WTC11 (cell line): ENCODE data around the gene S100PBP. TPM values are rescaled to one million over a fixed set of nuclear protein-coding genes. Genes with fewer than 3 reads are reported as not detected.

Experiments
- ATAC-seq: fragments of 200-7000 bp; cut with Tn5 transposase; 2 replicates; pipeline ENCODE4 v1.10.0; 2021; ENCODE audit warnings: mild to moderate bottlenecking, moderate library complexity
- CTCF ChIA-PET: fragments of 300-600 bp; sonication (Branson Sonifier 250); formaldehyde crosslinking; loops from one replicate; lab custom pipeline; 2021; ENCODE audit warnings: antibody characterized with exemption; lab: Charles Lee
- POLR2A ChIA-PET: fragments of 350-600 bp; sonication (Branson Sonifier 250); formaldehyde crosslinking; loops from one replicate; lab custom pipeline; 2021; ENCODE audit warnings: antibody characterized with exemption; lab: Charles Lee
- DNase-seq: peaks from one replicate; pipeline ENCODE4 v3.0.0; 2021; ENCODE audit warnings: low spot score
- H3K27ac Mint-ChIP-seq: 2 replicates; pipeline ENCODE4 v1.8.0; 2021; ENCODE audit warnings: mixed read lengths
- H3K27me3 Mint-ChIP-seq: 2 replicates; pipeline ENCODE4 v1.8.0; 2021; ENCODE audit warnings: low read depth, mild to moderate bottlenecking, moderate library complexity, mixed read lengths
- H3K36me3 Mint-ChIP-seq: 2 replicates; pipeline ENCODE4 v1.8.0; 2021; ENCODE audit warnings: mixed read lengths
- H3K4me1 Mint-ChIP-seq: 2 replicates; pipeline ENCODE4 v1.8.0; 2022; ENCODE audit warnings: mixed read lengths
- H3K4me3 Mint-ChIP-seq: 2 replicates; pipeline ENCODE4 v1.8.0; 2021; ENCODE audit warnings: mild to moderate bottlenecking, moderate library complexity, mixed read lengths
- H3K9me3 Mint-ChIP-seq: 2 replicates; pipeline ENCODE4 v1.8.0; 2021; ENCODE audit warnings: mixed read lengths
- AR ChIP-seq: fragments of 250-450 bp; sonication (Bioruptor Pico); IDR thresholded peaks from 2 replicates; pipeline ENCODE4 v1.9.0; 2021; ENCODE audit warnings: mild to moderate bottlenecking
- CDX4 ChIP-seq: fragments of 250-450 bp; sonication (Bioruptor Pico); IDR thresholded peaks from 2 replicates; pipeline ENCODE4 v1.9.0; 2021; ENCODE audit warnings: moderate library complexity, mild to moderate bottlenecking, inconsistent platforms, borderline replicate concordance
- CREB1 ChIP-seq: sonication (generic); formaldehyde crosslinking; IDR thresholded peaks from 2 replicates; pipeline ENCODE4 v1.8.0; 2023; ENCODE audit warnings: mild to moderate bottlenecking, missing genetic modification reagents
- ERG ChIP-seq: fragments of 250-450 bp; sonication (Bioruptor Pico); IDR thresholded peaks from 2 replicates; pipeline ENCODE4 v1.8.0; 2021; ENCODE audit warnings: mild to moderate bottlenecking
- FOXK1 ChIP-seq: sonication (generic); formaldehyde crosslinking; IDR thresholded peaks from 2 replicates; pipeline ENCODE4 v1.8.0; 2022; ENCODE audit warnings: mild to moderate bottlenecking, moderate library complexity, missing genetic modification reagents
- HMGA2 ChIP-seq: fragments of 250-450 bp; sonication (Bioruptor Pico); IDR thresholded peaks from 2 replicates; pipeline ENCODE4 v1.4.0; 2021; ENCODE audit warnings: mild to moderate bottlenecking, moderate library complexity
- JUN ChIP-seq: sonication (generic); formaldehyde crosslinking; IDR thresholded peaks from 2 replicates; pipeline ENCODE4 v1.8.0; 2023; ENCODE audit warnings: mild to moderate bottlenecking, missing genetic modification reagents
- KAT7 ChIP-seq: sonication (generic); formaldehyde crosslinking; IDR thresholded peaks from 2 replicates; pipeline ENCODE4 v1.8.1; 2023; ENCODE audit warnings: missing genetic modification reagents, mild to moderate bottlenecking, borderline replicate concordance
- MYBL2 ChIP-seq: sonication (generic); formaldehyde crosslinking; IDR thresholded peaks from 2 replicates; pipeline ENCODE4 v1.8.1; 2023; ENCODE audit warnings: mild to moderate bottlenecking, moderate library complexity, missing genetic modification reagents
- NFE2L1 ChIP-seq: sonication (generic); formaldehyde crosslinking; IDR thresholded peaks from 2 replicates; pipeline ENCODE4 v1.8.1; 2023; ENCODE audit warnings: missing genetic modification reagents
- OVOL2 ChIP-seq: fragments of 250-450 bp; sonication (Bioruptor Pico); IDR thresholded peaks from 2 replicates; pipeline ENCODE4 v1.9.0; 2021; ENCODE audit warnings: mild to moderate bottlenecking, borderline replicate concordance
- ZBTB43 ChIP-seq: sonication (generic); formaldehyde crosslinking; IDR thresholded peaks from 2 replicates; pipeline ENCODE4 v1.8.1; 2023; ENCODE audit warnings: mild to moderate bottlenecking, missing genetic modification reagents
- ZNF232 ChIP-seq: sonication (generic); formaldehyde crosslinking; IDR thresholded peaks from 2 replicates; pipeline ENCODE4 v1.8.0; 2022; ENCODE audit warnings: mild to moderate bottlenecking, missing genetic modification reagents
- ZNF671 ChIP-seq: fragments of 250-450 bp; sonication (Bioruptor Pico); IDR thresholded peaks from 2 replicates; pipeline ENCODE4 v1.8.0; 2021; ENCODE audit warnings: mild to moderate bottlenecking
- total RNA-seq: library from RNA; stranded (reverse); gene quantifications from 3 replicates; pipeline ENCODE4 v1.2.3, GENCODE V29; 2021
- TF ChIP-seq, protein P1 (sequence below): sonication (generic); formaldehyde crosslinking; IDR thresholded peaks from 2 replicates; pipeline ENCODE4 v1.8.0; 2022; ENCODE audit warnings: missing genetic modification reagents

The S100PBP gene
- total RNA-seq, 1 experiment from 2014 or later = 62.9 TPM

DNA sequence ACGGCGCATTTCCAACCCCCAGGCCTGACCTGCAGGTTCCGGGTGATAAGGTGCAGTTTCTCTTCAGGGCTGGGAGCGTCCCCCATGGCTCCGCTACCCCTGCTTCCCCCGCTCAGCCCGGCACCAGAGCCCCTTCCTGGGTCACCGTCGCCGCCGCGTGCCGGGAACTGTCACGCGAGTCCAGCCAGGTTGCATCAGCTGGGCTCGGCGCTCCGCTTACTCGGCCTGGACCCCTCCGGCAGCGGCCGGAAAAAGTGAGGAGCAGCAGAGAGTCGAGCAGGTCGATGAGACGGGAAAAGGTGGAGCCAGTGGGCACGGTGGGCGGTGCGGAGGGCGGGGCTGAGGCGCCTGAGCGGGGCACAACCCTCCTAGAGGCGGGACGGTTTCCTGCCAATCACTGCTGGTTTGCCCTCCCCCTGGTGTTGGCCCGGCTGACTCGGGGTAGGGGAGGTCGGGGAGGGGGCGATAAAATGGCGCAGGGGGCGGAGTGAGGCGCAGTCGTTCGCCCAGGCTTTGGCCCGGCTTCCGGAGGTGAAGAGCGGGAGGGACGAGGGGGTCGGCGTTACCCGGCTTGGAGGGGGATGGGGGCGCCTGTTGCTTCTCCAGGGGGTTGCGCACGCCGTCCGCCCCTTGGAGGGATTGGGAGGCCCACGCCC is at the start of gene S100PBP, which contains the start of gene YARS1 (continued):
- TF ChIP-seq FOXK1 (CRISPR knock-in tag) = peak; percentile 84; the same call in 1 of the 2 replicates

DNA sequence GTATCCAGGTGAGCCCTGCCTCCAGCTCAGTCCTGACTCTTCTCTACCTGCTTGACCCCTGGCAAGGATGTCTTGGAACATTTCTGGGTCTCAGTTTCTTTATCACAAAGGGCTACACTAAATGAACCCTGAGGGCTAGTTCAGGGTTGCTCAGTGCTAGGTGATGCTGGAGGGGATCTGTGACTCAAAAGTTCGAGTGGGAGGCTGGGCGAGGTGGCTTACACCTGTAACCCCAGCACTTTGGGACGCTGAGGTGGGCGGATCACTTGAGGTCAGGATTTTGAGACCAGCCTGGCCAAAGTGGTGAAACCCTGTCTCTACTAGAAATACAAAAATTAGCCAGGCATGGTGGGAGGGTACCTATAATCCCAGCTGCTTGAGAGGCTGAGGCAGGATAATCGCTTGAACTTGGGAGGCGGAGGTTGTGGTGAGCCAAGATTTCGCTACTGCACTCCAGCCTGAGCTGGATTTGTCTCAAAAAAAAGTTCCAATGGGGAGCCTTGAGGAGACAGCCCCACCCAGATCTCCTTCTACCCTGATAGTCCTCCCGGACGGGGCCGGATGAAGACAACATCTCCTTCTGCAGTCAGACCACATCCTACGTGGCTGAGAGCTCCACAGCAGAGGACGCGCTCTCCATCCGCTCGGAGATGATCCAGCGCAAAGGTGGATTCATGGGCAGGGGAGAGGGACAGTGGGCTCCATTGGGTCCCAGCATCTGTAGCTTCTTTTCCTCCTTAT is 49.2 kb upstream of the S100PBP start:
- H3K36me3 Mint-ChIP-seq = peaks cover 28% of the 10 kb centered on the region
- H3K4me3 Mint-ChIP-seq = no peak overlapping the region
- ChIA-PET POLR2A (no interaction called here), CTCF (interaction anchor here (0.6 to 1.3 kb wide), 2 partner anchors 12 to 56 kb away, joined by 3 to 4 read pairs; no protein-coding TSS in a partner anchor)
- DNase-seq (no peak), ATAC-seq (no peak)
- H3K27me3 Mint-ChIP-seq = no peaks in the 10 kb centered on the region
- H3K27ac Mint-ChIP-seq = no peak overlapping the region
- TF ChIP-seq, protein P1, sequence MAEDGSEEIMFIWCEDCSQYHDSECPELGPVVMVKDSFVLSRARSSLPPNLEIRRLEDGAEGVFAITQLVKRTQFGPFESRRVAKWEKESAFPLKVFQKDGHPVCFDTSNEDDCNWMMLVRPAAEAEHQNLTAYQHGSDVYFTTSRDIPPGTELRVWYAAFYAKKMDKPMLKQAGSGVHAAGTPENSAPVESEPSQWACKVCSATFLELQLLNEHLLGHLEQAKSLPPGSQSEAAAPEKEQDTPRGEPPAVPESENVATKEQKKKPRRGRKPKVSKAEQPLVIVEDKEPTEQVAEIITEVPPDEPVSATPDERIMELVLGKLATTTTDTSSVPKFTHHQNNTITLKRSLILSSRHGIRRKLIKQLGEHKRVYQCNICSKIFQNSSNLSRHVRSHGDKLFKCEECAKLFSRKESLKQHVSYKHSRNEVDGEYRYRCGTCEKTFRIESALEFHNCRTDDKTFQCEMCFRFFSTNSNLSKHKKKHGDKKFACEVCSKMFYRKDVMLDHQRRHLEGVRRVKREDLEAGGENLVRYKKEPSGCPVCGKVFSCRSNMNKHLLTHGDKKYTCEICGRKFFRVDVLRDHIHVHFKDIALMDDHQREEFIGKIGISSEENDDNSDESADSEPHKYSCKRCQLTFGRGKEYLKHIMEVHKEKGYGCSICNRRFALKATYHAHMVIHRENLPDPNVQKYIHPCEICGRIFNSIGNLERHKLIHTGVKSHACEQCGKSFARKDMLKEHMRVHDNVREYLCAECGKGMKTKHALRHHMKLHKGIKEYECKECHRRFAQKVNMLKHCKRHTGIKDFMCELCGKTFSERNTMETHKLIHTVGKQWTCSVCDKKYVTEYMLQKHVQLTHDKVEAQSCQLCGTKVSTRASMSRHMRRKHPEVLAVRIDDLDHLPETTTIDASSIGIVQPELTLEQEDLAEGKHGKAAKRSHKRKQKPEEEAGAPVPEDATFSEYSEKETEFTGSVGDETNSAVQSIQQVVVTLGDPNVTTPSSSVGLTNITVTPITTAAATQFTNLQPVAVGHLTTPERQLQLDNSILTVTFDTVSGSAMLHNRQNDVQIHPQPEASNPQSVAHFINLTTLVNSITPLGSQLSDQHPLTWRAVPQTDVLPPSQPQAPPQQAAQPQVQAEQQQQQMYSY (CRISPR knock-in tag) = no peak
- no peak for TF ChIP-seq KAT7
- TF ChIP-seq JUN (CRISPR knock-in tag) = no peak
- TF ChIP-seq ZBTB43 = no peak
- TF ChIP-seq OVOL2 (CRISPR knock-in tag) = no peak
- TF ChIP-seq MYBL2 (CRISPR knock-in tag) = no peak
- no peak for TF ChIP-seq HMGA2 (CRISPR knock-in tag)
- TF ChIP-seq NFE2L1 (CRISPR knock-in tag) = no peak
- no peak for TF ChIP-seq ZNF671
- no peak for TF ChIP-seq ERG (CRISPR knock-in tag)
- no peak for TF ChIP-seq CDX4
- no peak for TF ChIP-seq AR (CRISPR knock-in tag)
- no peak for TF ChIP-seq CREB1
- TF ChIP-seq ZNF232 = no peak
- H3K4me1 Mint-ChIP-seq = peaks cover 61% of the 10 kb centered on the region
- no peaks in the 10 kb centered on the region for H3K9me3 Mint-ChIP-seq
